ENCODE results near the gene GDF10.

GDF10 gene, protein sequence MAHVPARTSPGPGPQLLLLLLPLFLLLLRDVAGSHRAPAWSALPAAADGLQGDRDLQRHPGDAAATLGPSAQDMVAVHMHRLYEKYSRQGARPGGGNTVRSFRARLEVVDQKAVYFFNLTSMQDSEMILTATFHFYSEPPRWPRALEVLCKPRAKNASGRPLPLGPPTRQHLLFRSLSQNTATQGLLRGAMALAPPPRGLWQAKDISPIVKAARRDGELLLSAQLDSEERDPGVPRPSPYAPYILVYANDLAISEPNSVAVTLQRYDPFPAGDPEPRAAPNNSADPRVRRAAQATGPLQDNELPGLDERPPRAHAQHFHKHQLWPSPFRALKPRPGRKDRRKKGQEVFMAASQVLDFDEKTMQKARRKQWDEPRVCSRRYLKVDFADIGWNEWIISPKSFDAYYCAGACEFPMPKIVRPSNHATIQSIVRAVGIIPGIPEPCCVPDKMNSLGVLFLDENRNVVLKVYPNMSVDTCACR

DNA sequence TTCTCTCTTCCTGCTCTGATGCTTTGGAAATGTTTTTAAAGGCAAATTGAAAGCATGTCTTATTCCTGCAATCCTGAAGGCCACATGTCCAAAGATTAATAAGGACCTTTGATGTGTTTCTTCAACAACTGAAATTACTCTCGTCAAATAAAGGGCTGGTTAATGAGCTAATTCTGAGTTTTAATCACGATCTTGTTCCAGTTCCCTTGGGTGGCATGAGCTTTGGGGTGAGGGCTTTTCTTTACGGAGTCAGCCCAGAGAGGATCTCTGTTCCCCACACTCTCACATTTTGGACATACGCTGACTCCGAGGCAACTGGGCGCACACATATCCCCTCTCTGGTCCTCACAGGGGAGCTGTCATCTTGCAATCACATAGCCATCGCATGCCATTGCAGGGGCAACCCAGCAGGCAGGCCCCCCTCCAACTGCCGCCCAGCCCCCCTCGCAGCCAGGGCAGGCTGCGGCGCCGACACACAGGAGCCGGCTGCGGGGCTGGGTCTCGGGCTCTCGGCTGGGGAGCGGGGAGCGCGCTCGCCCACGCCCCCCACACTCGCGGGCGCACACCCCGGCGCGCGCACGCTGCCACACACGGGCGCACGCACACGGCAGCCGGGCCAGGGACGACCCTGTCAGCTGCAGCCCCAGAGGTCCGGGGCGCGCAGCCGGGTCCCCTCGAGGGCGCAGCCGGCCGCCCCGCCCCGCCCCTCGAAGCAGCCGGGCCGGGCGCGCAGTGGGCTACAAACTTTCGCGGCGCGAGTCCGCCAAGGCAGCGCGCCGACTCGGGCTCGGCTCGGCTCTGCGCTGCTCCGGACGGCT lies at the start of gene GDF10:
GDF10 (plus strand) TSS at position 587 of the 818 bp plus-strand sequence. CDS start 455 bp downstream, outside the sequence.
- no peak within 1 kb of the TSS for H3K27ac ChIP-seq
- TF ChIP-seq, protein P1, sequence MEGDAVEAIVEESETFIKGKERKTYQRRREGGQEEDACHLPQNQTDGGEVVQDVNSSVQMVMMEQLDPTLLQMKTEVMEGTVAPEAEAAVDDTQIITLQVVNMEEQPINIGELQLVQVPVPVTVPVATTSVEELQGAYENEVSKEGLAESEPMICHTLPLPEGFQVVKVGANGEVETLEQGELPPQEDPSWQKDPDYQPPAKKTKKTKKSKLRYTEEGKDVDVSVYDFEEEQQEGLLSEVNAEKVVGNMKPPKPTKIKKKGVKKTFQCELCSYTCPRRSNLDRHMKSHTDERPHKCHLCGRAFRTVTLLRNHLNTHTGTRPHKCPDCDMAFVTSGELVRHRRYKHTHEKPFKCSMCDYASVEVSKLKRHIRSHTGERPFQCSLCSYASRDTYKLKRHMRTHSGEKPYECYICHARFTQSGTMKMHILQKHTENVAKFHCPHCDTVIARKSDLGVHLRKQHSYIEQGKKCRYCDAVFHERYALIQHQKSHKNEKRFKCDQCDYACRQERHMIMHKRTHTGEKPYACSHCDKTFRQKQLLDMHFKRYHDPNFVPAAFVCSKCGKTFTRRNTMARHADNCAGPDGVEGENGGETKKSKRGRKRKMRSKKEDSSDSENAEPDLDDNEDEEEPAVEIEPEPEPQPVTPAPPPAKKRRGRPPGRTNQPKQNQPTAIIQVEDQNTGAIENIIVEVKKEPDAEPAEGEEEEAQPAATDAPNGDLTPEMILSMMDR (conservative IDR thresholded peaks at IDR 0.05), result no peak

DNA sequence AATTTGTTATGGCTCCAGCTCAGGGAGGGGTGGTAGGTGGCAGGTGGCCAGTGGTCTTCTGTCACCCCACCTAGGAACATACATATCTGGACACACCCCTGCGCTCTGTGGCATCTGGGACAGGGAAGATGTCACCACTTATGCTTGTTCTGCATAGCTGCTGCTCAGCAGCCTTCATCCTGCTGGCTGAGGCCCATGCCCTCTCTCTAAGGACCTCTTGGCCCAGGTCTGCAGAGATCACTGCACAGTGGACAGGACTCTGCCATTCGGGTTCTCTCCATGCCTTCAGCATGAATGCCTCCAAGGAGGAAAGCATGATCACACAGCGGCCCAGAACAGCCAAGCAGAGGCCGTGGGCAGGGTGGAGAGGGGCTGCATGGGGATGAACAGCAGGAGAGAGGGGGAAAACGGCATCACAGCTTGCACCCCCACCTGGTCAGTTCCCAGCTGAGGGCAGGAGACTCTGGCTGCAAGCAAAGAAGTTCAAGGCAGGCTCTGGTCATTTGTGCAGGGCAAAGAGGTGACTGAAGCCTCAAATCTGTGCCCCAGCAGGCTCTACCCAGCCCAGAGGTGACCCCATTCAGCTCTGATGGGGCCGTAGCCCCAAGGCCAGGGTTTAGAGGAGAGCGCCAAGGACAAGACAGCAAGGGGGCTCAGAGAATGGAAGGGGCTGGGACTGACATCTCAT lies 47.8 kb upstream of the GDF10 start:
- H3K27ac ChIP-seq, result no peak overlapping the region
- TF ChIP-seq, protein P1 (conservative IDR thresholded peaks at IDR 0.05), result no peak

- TF ChIP-seq, protein P1 (conservative IDR thresholded peaks at IDR 0.05), result no peak
Observed at GRCh38 chr10:47253030-47253637, 46.9 kb upstream of the GDF10 start.

GRCh38 chr10:47253651-47254375 lies 46.2 kb upstream of the GDF10 start:
- TF ChIP-seq, protein P1 (conservative IDR thresholded peaks at IDR 0.05), result no peak
- no peak overlapping the region for H3K27ac ChIP-seq

More at GRCh38 chr10:47253030-47253637, 46.9 kb upstream of the GDF10 start:
- H3K27ac ChIP-seq, result no peak overlapping the region

GRCh38 chr10:47254611-47255010 lies 45.4 kb upstream of the GDF10 start:
- TF ChIP-seq, protein P1 (conservative IDR thresholded peaks at IDR 0.05), result no peak
- H3K27ac ChIP-seq, result no peak overlapping the region

- no peak overlapping the region for H3K27ac ChIP-seq
- TF ChIP-seq, protein P1 (conservative IDR thresholded peaks at IDR 0.05), result no peak
Observed at GRCh38 chr10:47255033-47255813, 44.8 kb upstream of the GDF10 start.

Measured in VCaP (cell line).